ENCODE measurements around the gene TREML1.

DNA sequence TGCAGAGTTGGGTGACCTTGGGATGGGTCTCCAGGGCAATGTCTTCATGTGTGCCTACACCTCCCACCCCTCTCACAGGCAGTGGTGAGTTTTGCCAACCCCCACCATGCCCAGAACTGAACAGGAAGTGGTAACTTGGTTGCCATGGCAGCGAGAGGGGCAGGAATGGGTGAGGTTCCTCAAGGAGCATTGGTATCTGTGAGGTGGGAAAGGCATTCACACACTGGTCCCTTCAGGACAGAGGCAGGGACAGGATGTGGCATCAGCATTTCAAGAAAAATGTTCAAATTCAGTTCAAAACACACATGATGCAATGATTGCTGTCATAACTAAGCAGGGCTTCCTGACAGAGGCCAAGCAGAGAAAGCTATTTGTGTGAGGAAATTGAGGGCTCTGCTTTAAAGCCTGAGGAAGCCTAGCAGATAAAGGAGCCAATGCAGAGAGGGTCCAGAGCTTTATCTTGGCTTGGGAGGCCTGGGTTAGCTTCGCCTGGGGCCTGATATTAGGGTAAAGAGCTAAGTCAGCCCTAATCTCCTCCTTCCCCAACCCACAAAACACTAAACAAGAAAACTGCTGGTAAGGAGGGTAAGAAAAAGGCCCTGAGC lies 46.3 kb upstream of the TREML1 start:
- no peak for TF ChIP-seq POLR2AphosphoS5 (IDR thresholded peaks at IDR 0.05; ENCODE audit: low read depth, low read length)
- no peak for TF ChIP-seq POLR2A (IDR thresholded peaks at IDR 0.05; ENCODE audit: low read depth, low read length)

All from GM12892 (cell line).